K562 (cell line): ENCODE data around the gene UGP2. TPM values are rescaled to one million over a fixed set of nuclear protein-coding genes. Genes with fewer than 3 reads are reported as not detected.

Source experiments
- ARID1B ChIP-seq: fragments of 450-650 bp; IDR thresholded peaks from 2 replicates; pipeline ENCODE4 v1.6.1; 2016; ENCODE audit warnings: antibody characterized with exemption, mild to moderate bottlenecking, inconsistent platforms
- ESRRA ChIP-seq: fragments of 450-650 bp; IDR thresholded peaks from 2 replicates; pipeline ENCODE4 v1.6.1; 2014; ENCODE audit warnings: low read depth, mild to moderate bottlenecking, moderate library complexity, borderline replicate concordance
- HOMEZ ChIP-seq: fragments of 250-450 bp; sonication (Bioruptor Pico); IDR thresholded peaks from 2 replicates; pipeline ENCODE4 v1.4.0; 2020; ENCODE audit warnings: mild to moderate bottlenecking, moderate library complexity
- KAT7 ChIP-seq: sonication (generic); formaldehyde crosslinking; IDR thresholded peaks from 2 replicates; pipeline ENCODE4 v1.8.0; 2022; ENCODE audit warnings: missing genetic modification reagents, mild to moderate bottlenecking, borderline replicate concordance
- MAX ChIP-seq: sonication (generic); formaldehyde crosslinking; IDR thresholded peaks from 2 replicates; pipeline ENCODE4 v1.9.0; 2022; ENCODE audit warnings: mild to moderate bottlenecking, missing genetic modification reagents
- MLLT1 ChIP-seq, 2 experiments: fragments of 450-650 bp; IDR thresholded peaks; 2 replicates each; pipeline ENCODE4 v1.6.1; 2016
- STAT5A ChIP-seq: IDR thresholded peaks from 2 replicates; pipeline ENCODE4 v1.6.1; 2012; ENCODE audit warnings: low read length, inconsistent platforms, borderline replicate concordance
- TCF7 ChIP-seq: sonication (generic); IDR thresholded peaks from 2 replicates; pipeline ENCODE4 v1.6.1; 2016; ENCODE audit warnings: antibody characterized with exemption, borderline replicate concordance
- TFAP4 ChIP-seq: sonication (generic); formaldehyde crosslinking; IDR thresholded peaks from 2 replicates; pipeline ENCODE4 v1.8.0; 2022; ENCODE audit warnings: missing genetic modification reagents, mild to moderate bottlenecking, moderate library complexity, borderline replicate concordance
- UBTF ChIP-seq, 2 experiments: IDR thresholded peaks; 2 replicates each; pipeline ENCODE4 v1.6.1; 2012; ENCODE audit warnings: improper control_type of control experiment in 2 of 2, low read depth in 2 of 2, low read length in 2 of 2, borderline replicate concordance in 1 of 2
- ZNF41 ChIP-seq: fragments of 250-450 bp; sonication (Bioruptor Pico); conservative IDR thresholded peaks from 2 replicates; pipeline ENCODE4 v1.4.0; 2020; ENCODE audit warnings: mild to moderate bottlenecking
- polyA plus RNA-seq, 8 experiments: library from polyadenylated mRNA; depleted of rRNA in 4 of 8; stranded (reverse) in 5 of 8; unstranded in 3 of 8; fragments of >200 nt; fragmentation: Nextera tagmentation in 2 of 8; fragmentation: Illumina TruSeq in 1 of 8; extraction: Ambion mirVana in 2 of 8; extraction: Trizol in 1 of 8; gene quantifications; 2 replicates each; pipeline versions ENCODE4 v1.2.1 to v1.2.3, GENCODE V29; 2011 to 2014; ENCODE audit warnings: inconsistent platforms in 1 of 8, missing spikeins in 1 of 8
- total RNA-seq, 7 experiments: library from RNA; depleted of rRNA in 6 of 7; stranded (reverse); fragments of >200 nt in 6 of 7; fragmentation: Illumina TruSeq in 2 of 7; extraction: Trizol in 2 of 7; gene quantifications; 2 replicates each; pipeline versions ENCODE4 v1.2.1 to v1.2.3, GENCODE V29; 2011 to 2021; ENCODE audit warnings: low replicate concordance in 1 of 7

Gene UGP2
- total and polyA plus RNA-seq, 9 of the 15 experiments (the other 6 are each of a cell fraction or from before 2014, with no cell fraction given) = 25.2 to 69.3 (median 58.9) TPM

- TF ChIP-seq UBTF (IDR thresholded peaks at IDR 0.05; ENCODE audit: borderline replicate concordance in 1 of 2, low read depth in 2 of 2, low read length in 2 of 2) (0 out of 4 replicates have a peak, but pooled peaks of 1 of the 2 experiments have one; percentile 24), ZNF41 (CRISPR knock-in tag) (no peak), ARID1B (peak; percentile 63; the same call in 1 of the 2 replicates), TCF7 (no peak), TFAP4 (CRISPR knock-in tag) (peak; percentile 48; the same call in 1 of the 2 replicates), KAT7 (no peak), STAT5A (peak; percentile 64), HOMEZ (CRISPR knock-in tag) (no peak), MLLT1 (IDR thresholded peaks at IDR 0.05) (no peak), MAX (CRISPR knock-in tag) (no peak), ESRRA (no peak)
Measured at GRCh38 chr2:63842149-63843061, 709 bp downstream of the UGP2 start (continued).
